Stimulated activated CD8-positive, alpha-beta memory T cell treated with anti-CD3 and anti-CD28 coated beads, Interleukin-15, amount 100 ng/mL, for 48 hours (primary cell): ENCODE results near the gene NLGN2.
"Not testable (repeated sequence)": the region's sequence is repeated elsewhere in the genome, so short reads cannot be mapped to it uniquely, and the experiment has no call there.

Experiments
- DNase-seq, 2 donors: peaks; one replicate each; pipeline ENCODE4 v3.0.0-alpha.2; 2020; ENCODE audit warnings: low read depth in 2 of 2

NLGN2 gene

GRCh38 chr17:7407485-7408251 lies at the start of gene NLGN2:
NLGN2 (plus strand) TSS chr17:7407845; CDS start chr17:7408256, 411 bp downstream.
- no peak for DNase-seq

GRCh38 chr17:7361906-7362305 lies 45.7 kb upstream of the NLGN2 start:
- DNase-seq: no peak

GRCh38 chr17:7363311-7363710 lies 44.3 kb upstream of the NLGN2 start:
- DNase-seq: no peak

GRCh38 chr17:7365963-7366362 lies 41.7 kb upstream of the NLGN2 start:
- DNase-seq: not testable (repeated sequence)

GRCh38 chr17:7367083-7367482 lies 40.6 kb upstream of the NLGN2 start:
- DNase-seq: no peak

- DNase-seq: no peak
These were observed 39.6 kb upstream of the NLGN2 start for GRCh38 chr17:7367918-7368598.

- DNase-seq: not testable (repeated sequence)
These were observed 39.0 kb upstream of the NLGN2 start for GRCh38 chr17:7368599-7368994.

GRCh38 chr17:7369825-7370224 lies 37.8 kb upstream of the NLGN2 start:
- no peak for DNase-seq

- no peak for DNase-seq
These were observed 36.8 kb upstream of the NLGN2 start for GRCh38 chr17:7370853-7371252.

GRCh38 chr17:7374353-7374752 lies 33.3 kb upstream of the NLGN2 start:
- DNase-seq: no peak

GRCh38 chr17:7379134-7379533 lies 28.5 kb upstream of the NLGN2 start:
- DNase-seq: no peak

- DNase-seq: no peak
These were observed 27.3 kb upstream of the NLGN2 start for GRCh38 chr17:7380321-7380720.

GRCh38 chr17:7380855-7381683 lies 26.6 kb upstream of the NLGN2 start, which contains the start of gene TNK1:
TNK1 (plus strand) TSS chr17:7381089; CDS start chr17:7382927, 1,838 bp downstream.
- DNase-seq: no peak

GRCh38 chr17:7382901-7383300 lies 24.7 kb upstream of the NLGN2 start:
- DNase-seq: no peak

- no peak for DNase-seq
These were observed 24.3 kb upstream of the NLGN2 start for GRCh38 chr17:7383371-7383741.

- DNase-seq: peak; percentile 63 to 70
These were observed 23.7 kb upstream of the NLGN2 start for GRCh38 chr17:7383742-7384488.

- DNase-seq: no peak
These were observed 23.1 kb upstream of the NLGN2 start for GRCh38 chr17:7384489-7385081.

GRCh38 chr17:7388856-7389255 lies 18.8 kb upstream of the NLGN2 start:
- no peak for DNase-seq

GRCh38 chr17:7389924-7390910 lies 17.4 kb upstream of the NLGN2 start:
- no peak for DNase-seq

GRCh38 chr17:7391307-7391706 lies 16.3 kb upstream of the NLGN2 start:
- DNase-seq: no peak
